C4-2B (cell line): Measurements from ENCODE around the gene BOD1L1.

Experiments used
- CTCF ChIP-seq: fragments of 450-650 bp; conservative IDR thresholded peaks from 2 replicates; pipeline ENCODE4 v1.5.1; 2017; ENCODE audit warnings: mild to moderate bottlenecking
- ZFX ChIP-seq: fragments of 450-650 bp; IDR thresholded peaks from 2 replicates; pipeline ENCODE4 v1.6.1; 2017

DNA sequence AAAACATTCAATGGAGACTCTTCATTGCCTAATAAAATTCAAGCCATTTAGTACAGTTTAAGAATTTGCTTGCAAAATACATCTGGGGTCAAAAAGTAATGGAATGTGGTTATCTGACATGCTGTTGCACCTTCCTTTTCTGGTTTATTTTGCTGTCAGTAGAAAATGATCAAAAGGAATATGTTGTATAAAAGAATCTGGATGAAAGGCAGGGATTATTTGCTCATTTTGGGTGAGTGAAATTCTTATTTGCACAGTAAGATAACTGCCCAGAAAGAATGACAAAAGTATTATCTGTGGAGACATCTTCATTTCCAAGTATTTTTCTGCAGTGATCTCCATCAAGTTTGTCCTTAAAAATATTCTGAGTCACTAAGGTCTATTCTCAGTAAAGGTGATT lies 30.4 kb downstream of the BOD1L1 start:
- no peak for TF ChIP-seq CTCF
- no peak for TF ChIP-seq ZFX
